HEK293 (cell line): ENCODE measurements around the gene CDC42BPA.

ENCODE experiments used
- CTCF ChIP-seq: fragments of 450-650 bp; formaldehyde crosslinking; IDR thresholded peaks from 2 replicates; pipeline ENCODE4 v1.5.1; 2016; ENCODE audit warnings: missing biosample characterization, missing genetic modification characterization
- HIC1 ChIP-seq: fragments of 450-650 bp; formaldehyde crosslinking; IDR thresholded peaks from 2 replicates; pipeline ENCODE4 v1.5.1; 2016; ENCODE audit warnings: missing biosample characterization, missing genetic modification characterization
- REST ChIP-seq: fragments of 450-650 bp; formaldehyde crosslinking; IDR thresholded peaks from 2 replicates; pipeline ENCODE4 v1.5.1; 2016; ENCODE audit warnings: missing biosample characterization, missing genetic modification characterization
- SP2 ChIP-seq: fragments of 450-650 bp; formaldehyde crosslinking; IDR thresholded peaks from 2 replicates; pipeline ENCODE4 v1.5.1; 2016; ENCODE audit warnings: missing biosample characterization, missing genetic modification characterization
- ZBTB11 ChIP-seq: fragments of 450-650 bp; formaldehyde crosslinking; conservative IDR thresholded peaks from 2 replicates; pipeline ENCODE4 v1.5.1; 2016; ENCODE audit warnings: low read depth, missing biosample characterization, missing genetic modification characterization
- ZNF175 ChIP-seq: fragments of 450-650 bp; formaldehyde crosslinking; IDR thresholded peaks from 2 replicates; pipeline ENCODE4 v1.5.1; 2016; ENCODE audit warnings: missing biosample characterization, missing genetic modification characterization
- ZNF23 ChIP-seq: fragments of 450-650 bp; formaldehyde crosslinking; IDR thresholded peaks from 2 replicates; pipeline ENCODE4 v1.5.1; 2016; ENCODE audit warnings: missing biosample characterization, missing genetic modification characterization, borderline replicate concordance
- ZNF274 ChIP-seq, 2 experiments: fragments of 200-500 bp in 1 of 2; fragments of 450-650 bp in 1 of 2; sonication (Bioruptor generic) in 1 of 2; formaldehyde crosslinking in 1 of 2; IDR thresholded peaks; 2 replicates each; pipeline versions ENCODE4 v1.5.1 to v1.6.1; 2014 to 2016; ENCODE audit warnings: borderline replicate concordance in 1 of 2, inconsistent platforms in 1 of 2, low read length in 1 of 2, missing biosample characterization in 1 of 2, missing genetic modification characterization in 1 of 2
- ZNF626 ChIP-seq: fragments of 450-650 bp; sonication (Bioruptor Pico); formaldehyde crosslinking; IDR thresholded peaks from 2 replicates; pipeline ENCODE4 v1.5.1; 2018; ENCODE audit warnings: missing biosample characterization, missing genetic modification characterization, inconsistent platforms
- ZNF639 ChIP-seq: fragments of 450-650 bp; formaldehyde crosslinking; IDR thresholded peaks from 2 replicates; pipeline ENCODE4 v1.5.1; 2016; ENCODE audit warnings: missing biosample characterization, missing genetic modification characterization
- ZNF707 ChIP-seq: fragments of 450-650 bp; formaldehyde crosslinking; IDR thresholded peaks from 2 replicates; pipeline ENCODE4 v1.5.1; 2016; ENCODE audit warnings: missing biosample characterization, missing genetic modification characterization
- ZNF777 ChIP-seq: fragments of 450-650 bp; formaldehyde crosslinking; IDR thresholded peaks from 2 replicates; pipeline ENCODE4 v1.5.1; 2017; ENCODE audit warnings: missing biosample characterization, missing genetic modification characterization, borderline replicate concordance
- ZSCAN4 ChIP-seq: fragments of 450-650 bp; formaldehyde crosslinking; IDR thresholded peaks from 2 replicates; pipeline ENCODE4 v1.5.1; 2017; ENCODE audit warnings: missing biosample characterization, missing genetic modification characterization

GRCh38 chr1:227156520-227156919 is 161.8 kb downstream of the CDC42BPA start:
- TF ChIP-seq ZBTB11 (no peak), CTCF (tag by site-specific recombination) (no peak), ZNF274 (IDR thresholded peaks at IDR 0.05; ENCODE audit: low read length) (no peak), ZNF274 (tag by site-specific recombination; IDR thresholded peaks at IDR 0.05; ENCODE audit: borderline replicate concordance) (no peak), ZNF23 (tag by site-specific recombination) (no peak), ZNF707 (tag by site-specific recombination) (no peak), ZNF777 (tag by site-specific recombination) (no peak), ZNF175 (tag by site-specific recombination) (no peak), ZSCAN4 (tag by site-specific recombination) (no peak), HIC1 (tag by site-specific recombination) (no peak), SP2 (no peak), REST (tag by site-specific recombination) (no peak), ZNF639 (no peak), ZNF626 (tag by site-specific recombination) (no peak)
